ENCODE results near the gene FGFR3.

FGFR3 gene

DNA sequence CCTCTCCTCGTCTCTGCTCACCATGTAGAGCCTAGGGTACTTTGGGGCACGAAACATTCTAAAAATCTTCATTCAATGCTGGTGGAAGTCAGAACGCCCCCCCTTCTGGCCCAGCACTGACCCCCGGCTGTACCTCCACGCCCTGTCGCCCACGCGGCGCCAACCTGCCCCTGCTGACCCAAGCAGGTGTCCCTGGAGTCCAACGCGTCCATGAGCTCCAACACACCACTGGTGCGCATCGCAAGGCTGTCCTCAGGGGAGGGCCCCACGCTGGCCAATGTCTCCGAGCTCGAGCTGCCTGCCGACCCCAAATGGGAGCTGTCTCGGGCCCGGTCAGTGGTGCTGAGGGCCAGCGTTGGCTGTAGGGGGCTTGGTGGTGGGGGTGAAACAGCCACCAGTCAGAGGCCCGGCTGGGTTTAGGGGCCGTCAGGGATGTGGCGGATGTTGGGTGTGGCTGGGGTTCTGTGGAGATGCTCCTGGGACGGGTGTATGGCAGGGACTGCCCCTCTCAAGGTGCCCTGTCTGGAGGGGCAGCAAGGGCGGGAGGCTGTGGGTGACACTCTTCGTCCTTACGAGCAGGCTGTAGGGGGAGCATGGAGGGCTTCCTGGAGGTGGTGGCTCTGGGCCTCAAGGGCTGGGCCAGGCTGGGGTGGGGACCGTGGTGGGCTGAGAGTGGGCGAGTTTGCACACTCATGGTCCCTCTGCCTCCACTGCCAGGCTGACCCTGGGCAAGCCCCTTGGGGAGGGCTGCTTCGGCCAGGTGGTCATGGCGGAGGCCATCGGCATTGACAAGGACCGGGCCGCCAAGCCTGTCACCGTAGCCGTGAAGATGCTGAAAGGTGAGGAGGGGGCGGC is 11.8 kb downstream of the FGFR3 start:
- no peak for DNase-seq

DNA sequence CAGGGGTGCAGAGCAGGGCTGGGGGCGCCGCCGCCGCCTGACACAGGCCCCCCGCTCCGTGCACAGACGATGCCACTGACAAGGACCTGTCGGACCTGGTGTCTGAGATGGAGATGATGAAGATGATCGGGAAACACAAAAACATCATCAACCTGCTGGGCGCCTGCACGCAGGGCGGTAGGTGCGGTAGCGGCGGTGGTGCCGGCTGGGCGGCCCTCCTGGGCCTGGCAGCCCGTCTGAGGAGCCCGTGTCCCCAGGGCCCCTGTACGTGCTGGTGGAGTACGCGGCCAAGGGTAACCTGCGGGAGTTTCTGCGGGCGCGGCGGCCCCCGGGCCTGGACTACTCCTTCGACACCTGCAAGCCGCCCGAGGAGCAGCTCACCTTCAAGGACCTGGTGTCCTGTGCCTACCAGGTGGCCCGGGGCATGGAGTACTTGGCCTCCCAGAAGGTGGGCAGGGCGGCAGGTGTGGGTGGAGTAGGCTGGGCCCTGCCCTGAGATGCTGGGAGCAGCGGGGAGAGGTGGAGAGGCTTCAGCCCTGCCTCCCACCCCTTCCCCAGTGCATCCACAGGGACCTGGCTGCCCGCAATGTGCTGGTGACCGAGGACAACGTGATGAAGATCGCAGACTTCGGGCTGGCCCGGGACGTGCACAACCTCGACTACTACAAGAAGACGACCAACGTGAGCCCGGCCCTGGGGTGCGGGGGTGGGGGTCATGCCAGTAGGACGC is 12.6 kb downstream of the FGFR3 start:
- DNase-seq, result no peak

GRCh38 chr4:1806223-1806564 is 13.1 kb downstream of the FGFR3 start:
- no peak for DNase-seq

- DNase-seq, result no peak
These were observed 13.7 kb downstream of the FGFR3 start for GRCh38 chr4:1806596-1807331.

DNA sequence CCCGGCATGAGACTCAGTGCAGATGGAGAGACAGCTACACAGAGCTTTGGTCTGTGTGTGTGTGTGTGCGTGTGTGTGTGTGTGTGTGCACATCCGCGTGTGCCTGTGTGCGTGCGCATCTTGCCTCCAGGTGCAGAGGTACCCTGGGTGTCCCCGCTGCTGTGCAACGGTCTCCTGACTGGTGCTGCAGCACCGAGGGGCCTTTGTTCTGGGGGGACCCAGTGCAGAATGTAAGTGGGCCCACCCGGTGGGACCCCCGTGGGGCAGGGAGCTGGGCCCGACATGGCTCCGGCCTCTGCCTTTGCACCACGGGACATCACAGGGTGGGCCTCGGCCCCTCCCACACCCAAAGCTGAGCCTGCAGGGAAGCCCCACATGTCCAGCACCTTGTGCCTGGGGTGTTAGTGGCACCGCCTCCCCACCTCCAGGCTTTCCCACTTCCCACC is 14.3 kb downstream of the FGFR3 start:
- DNase-seq, result no peak

DNA sequence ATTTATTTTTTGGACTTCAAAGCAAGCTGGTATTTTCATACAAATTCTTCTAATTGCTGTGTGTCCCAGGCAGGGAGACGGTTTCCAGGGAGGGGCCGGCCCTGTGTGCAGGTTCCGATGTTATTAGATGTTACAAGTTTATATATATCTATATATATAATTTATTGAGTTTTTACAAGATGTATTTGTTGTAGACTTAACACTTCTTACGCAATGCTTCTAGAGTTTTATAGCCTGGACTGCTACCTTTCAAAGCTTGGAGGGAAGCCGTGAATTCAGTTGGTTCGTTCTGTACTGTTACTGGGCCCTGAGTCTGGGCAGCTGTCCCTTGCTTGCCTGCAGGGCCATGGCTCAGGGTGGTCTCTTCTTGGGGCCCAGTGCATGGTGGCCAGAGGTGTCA is 15.3 kb downstream of the FGFR3 start:
- no peak for DNase-seq

DNA sequence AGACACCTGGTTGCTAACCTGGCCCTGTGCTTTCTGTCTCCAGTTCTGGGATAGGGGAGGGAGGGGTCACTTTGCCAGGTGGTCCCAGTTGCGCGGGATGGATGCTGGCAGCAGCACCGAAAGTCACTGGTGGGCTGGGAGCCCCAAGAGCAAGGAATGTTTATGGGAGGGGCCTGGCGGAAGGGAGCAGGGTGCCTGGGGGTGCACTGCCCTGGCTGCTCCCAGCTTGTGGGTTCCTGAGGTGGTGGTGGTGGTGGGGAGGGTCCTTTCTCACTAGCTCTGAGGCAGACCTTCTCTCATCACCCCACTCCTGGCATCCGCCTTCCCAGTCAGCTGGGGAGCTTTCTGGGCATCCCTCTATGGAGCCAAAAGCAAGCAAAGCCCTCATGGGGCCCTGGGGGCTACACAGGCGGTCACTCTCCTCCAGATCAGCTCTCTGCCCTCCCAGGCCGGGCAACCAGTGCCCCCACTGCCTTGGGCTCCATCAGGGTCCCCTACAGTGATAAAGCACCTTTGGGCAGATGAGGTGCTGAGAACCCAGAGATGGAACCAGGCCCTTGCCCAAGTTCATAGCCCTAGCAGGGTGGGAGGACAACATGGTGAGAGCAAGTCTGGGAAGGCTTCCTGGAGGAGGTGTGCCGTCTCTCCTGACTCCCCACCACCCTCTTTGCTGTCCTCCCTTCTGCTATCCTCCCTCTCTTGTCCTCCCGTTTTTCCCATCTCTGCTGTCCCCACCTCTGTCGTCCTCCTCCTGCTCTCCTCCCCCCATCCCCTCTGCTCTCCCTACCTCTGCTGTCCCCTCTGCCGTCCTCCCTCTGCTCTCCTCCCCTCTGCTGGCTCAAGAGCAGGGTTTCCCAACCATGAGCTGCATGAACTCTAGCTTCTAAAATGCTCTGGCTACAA is 16.0 kb downstream of the FGFR3 start:
- DNase-seq, result no peak

DNA sequence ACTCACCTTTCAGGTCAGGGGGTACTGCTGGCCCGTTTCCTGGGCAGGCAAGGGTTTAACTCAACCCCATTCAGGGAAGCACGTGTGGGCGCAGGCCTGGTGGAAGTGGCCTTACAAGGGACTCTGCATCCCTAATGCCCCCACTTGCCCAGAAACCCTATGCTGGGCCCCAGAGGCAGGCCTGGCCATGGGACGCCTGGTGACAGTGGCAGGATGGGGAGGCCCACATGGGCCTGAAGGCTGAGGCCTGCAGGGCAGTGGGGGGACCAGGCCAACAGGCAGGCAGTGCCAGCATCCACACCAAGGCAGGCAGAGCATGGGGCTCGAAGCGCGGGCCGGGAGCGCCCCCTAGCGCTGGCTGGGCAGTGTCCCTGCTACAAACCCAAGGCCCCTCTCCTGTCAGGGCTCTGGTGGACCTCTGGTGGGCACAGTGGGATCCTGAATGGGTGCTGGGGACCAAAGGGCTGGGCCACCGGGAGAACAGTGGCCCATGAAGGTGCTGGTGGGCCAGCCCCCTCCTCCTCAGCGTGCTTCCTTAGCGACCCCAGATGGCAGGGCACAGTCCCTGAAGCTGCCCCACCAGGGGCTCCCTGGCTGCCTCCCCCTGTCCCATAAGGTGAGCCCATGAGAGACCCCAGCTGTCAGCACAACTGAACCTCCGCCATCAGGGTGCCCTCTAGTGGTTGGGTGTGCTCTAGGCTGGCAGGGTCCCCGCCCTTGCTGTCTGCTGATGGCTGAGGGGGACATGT is 16.8 kb downstream of the FGFR3 start:
- DNase-seq, result peak; percentile 45

DNA sequence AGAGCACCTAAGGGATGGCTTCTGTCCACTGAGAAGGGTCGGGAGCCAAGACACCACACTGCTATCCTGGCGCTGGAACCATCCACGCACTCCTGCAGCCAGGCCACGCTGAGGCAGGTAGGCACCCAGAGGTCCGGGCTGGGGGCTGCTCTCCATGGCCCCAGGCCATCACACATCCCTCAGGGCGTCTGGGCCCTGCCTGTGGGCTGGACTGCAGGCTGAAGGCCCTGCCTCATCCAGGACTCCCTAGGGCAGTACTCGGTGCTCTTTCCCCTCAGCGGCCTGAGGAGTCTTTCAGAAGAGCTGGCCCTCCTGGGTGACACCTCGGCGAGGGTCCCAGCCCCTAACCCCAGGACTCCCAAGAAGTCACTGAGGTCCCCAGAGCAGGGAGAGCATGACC is 17.7 kb downstream of the FGFR3 start:
- DNase-seq, result no peak

DNA sequence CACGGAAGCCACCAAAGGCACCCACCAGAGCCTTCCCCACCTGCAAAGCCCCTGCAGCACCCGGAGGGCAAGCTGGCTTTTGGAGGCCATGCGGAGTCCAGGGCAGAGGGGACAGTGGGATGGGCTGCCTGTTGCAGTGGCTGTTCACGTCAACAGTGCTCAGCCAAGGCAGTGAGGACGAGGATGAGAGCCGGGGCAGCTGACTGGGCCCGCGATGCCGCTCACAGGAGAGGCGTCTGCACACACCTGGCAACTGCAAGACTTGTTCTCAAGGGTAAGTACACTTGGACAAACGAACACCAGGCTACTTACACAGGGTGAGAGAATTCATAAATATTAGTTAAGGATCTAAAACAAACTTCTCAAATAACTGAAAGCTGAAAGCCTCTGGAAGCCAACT is 19.6 kb downstream of the FGFR3 start:
- DNase-seq, result no peak

DNA sequence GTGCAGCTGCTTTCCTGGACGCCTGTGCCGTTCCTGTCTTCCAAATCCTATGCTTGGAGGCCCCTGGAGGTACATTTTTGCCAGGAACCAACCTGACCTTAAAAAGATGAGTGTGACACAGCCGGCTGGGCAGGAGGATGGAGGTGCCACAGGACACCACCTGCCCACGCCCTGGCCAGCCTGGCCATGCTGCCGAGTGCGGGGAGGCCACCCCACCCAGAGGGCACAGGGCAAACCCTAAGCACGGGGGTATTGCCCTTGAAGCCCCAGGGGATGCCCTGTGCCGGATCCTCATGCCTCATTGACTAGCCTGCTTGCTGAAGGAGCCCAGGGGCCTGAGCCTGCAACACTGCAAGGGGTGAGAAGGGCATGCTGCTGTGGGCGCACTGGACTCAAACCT is 20.1 kb downstream of the FGFR3 start:
- no peak for DNase-seq

GRCh38 chr4:1813915-1814314 is 20.8 kb downstream of the FGFR3 start:
- no peak for DNase-seq

- DNase-seq, result no peak
These were observed 21.4 kb downstream of the FGFR3 start for GRCh38 chr4:1814453-1814852.

DNA sequence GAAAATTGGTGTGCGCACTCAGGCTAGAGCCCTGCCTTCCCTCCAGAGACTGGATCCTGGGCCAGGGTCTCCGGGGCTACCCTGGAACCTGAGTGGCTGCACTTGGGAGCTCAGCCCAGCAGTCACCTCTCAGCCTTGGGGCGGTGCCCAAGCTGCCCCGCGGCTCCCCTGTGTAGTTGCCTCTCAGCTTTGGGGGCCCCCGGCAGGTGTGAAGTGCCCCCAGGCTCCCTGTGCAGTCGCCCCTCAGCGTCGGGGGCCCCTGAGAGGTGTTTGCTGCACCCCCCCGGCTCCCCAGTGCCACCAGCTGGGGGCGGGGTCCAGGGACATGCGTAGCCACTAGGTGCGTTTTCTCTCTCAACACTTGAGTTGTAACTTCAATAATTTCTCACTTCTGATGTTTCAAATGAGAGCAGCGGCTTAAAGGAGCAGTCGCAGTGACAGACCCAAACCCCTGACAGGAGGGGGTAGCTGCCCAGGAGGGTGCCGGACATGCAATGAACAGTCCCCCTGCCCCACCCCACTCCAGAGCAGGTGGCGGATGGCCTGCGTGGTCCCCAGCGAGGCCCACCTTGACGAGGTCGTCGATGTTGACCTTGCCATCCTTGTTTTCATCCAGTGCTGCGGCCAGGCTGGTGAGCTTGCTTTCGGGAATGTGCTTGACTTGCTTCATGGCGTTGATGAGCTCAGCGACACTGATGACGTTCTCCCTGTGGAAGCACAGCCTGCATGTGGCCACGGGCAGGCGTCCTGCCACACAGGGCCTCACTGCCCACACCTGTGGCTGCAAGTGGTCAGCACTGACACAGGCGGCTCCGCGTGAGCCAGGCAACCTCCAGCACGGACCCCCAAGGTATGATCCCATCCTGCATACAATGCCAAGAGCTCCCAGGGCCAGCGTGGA is 22.3 kb downstream of the FGFR3 start:
- no peak for DNase-seq

DNA sequence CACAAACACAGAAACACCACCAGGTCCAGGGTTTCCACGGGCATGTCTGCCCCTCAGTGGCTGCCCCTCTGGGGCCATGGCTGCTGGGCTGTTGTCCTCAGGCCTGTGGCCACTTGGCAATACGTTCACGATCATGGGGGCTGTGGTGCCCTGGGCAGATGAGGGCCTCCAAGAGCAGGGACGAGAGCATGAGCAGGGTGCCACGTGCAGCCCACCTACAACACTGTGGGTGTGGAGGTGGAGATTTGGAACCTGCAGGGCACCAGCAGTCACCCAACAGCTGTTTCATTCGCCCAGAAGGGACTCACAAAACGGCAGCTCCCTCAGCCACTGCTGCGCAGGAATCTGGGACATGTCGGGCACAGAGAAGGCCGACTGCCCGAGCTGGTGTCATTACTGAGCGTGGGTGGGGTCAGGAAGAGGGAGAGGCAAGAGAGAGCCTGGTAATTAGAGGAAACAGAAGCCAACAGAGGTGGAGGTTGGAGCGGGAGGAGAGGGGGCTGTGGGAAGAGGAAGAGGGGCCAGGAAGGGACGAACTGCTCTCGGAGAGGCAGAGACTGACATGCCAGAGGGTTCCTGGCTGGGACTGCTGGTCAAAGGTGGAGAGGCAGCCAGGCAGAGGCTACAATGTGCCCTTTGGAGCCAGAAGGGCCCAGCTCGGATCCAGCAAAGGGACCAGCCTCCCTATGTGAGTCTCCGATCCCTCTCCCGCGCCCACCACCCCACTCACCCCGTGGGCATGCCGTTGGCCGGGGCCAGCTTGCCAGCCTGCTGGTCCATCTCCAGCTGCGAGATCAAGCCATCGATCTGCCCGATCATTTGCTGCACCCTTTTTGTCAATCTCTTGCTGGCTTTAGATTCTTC is 23.1 kb downstream of the FGFR3 start:
- DNase-seq, result no peak

DNA sequence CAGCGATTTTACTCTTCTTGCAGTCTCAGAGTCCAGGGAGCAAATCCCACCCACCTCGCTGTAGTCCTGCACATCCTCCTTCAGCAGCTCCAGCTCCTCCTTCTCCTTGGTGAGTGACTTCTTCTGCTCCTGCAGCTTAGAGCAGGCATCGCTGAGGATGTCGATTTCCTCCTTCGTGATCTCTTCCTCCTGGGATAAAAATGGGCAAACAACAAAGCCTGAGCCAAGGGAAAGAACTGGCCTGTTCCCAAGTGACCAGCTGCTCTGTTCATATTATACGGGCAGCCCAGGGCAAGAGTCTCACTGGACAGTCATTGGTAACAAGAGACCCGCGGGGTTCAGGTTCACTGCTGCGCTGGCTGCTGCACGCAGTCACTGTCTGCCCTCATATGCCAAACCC is 26.2 kb downstream of the FGFR3 start:
- no peak for DNase-seq

GRCh38 chr4:1819816-1820215 is 26.7 kb downstream of the FGFR3 start:
- no peak for DNase-seq

GRCh38 chr4:1821679-1822567 is 28.8 kb downstream of the FGFR3 start:
- DNase-seq, result no peak
